HCT116 (cell line): ENCODE measurements around the gene OBSL1.

Experiments used
- CBX3 ChIP-seq: IDR thresholded peaks from 2 replicates; pipeline ENCODE4 v1.6.1; 2012; ENCODE audit warnings: low read depth
- CTCF ChIP-seq, 3 experiments: fragments of 200-600 bp in 1 of 3; sonication (generic) in 1 of 3; IDR thresholded peaks in 2 of 3; conservative IDR thresholded peaks in 1 of 3; 2 replicates each; pipeline ENCODE4 v1.5.1; 2012 to 2017; ENCODE audit warnings: low read depth in 2 of 3, low read length in 2 of 3, antibody characterized with exemption in 1 of 3, borderline replicate concordance in 1 of 3, control low read depth in 1 of 3, mild to moderate bottlenecking in 1 of 3, mixed read lengths in 1 of 3, mixed run types in 1 of 3, moderate library complexity in 1 of 3; ENCODE audit not compliant: insufficient read depth in 1 of 3
- JUND ChIP-seq: IDR thresholded peaks from 2 replicates; pipeline ENCODE4 v1.6.1; 2012
- MAX ChIP-seq: IDR thresholded peaks from 2 replicates; pipeline ENCODE4 v1.6.1; 2012
- POLR2AphosphoS5 ChIP-seq: IDR thresholded peaks from 2 replicates; pipeline ENCODE4 v1.6.1; 2011; ENCODE audit warnings: mild to moderate bottlenecking, low read depth, low read length, moderate library complexity

GRCh38 chr2:219512524-219513216, 58.7 kb downstream of the OBSL1 start:
- TF ChIP-seq CBX3 (no peak), CTCF (IDR thresholded peaks at IDR 0.05 in 2 of 3, conservative IDR thresholded peaks at IDR 0.05 in 1 of 3; ENCODE audit: borderline replicate concordance in 1 of 3, insufficient read depth in 1 of 3, low read depth in 2 of 3, low read length in 2 of 3) (no peak), MAX (no peak), POLR2AphosphoS5 (no peak), JUND (no peak)
